H1 (cell line): ENCODE data around the gene PTX4.

Source experiments
- CREB1 ChIP-seq: IDR thresholded peaks from 2 replicates; pipeline ENCODE4 v1.6.1; 2012; ENCODE audit warnings: inconsistent platforms
- EP300 ChIP-seq, 2 experiments: IDR thresholded peaks; 1 replicate in 1 of 2; 2 replicates in 1 of 2; pipeline ENCODE4 v1.6.1; 2011 to 2012; ENCODE audit warnings: low read depth in 2 of 2, low read length in 2 of 2, mild to moderate bottlenecking in 2 of 2, borderline replicate concordance in 1 of 2, inconsistent platforms in 1 of 2, moderate library complexity in 1 of 2
- EZH2 ChIP-seq: fragments of 200-600 bp; sonication (generic); IDR thresholded peaks from 2 replicates; pipeline ENCODE4 v1.7.1; 2012; ENCODE audit warnings: low read depth, mild to moderate bottlenecking, moderate library complexity, low read length, inconsistent platforms; ENCODE audit not compliant: severe bottlenecking
- FOSL1 ChIP-seq: IDR thresholded peaks from 2 replicates; pipeline ENCODE4 v1.6.1; 2011; ENCODE audit warnings: mild to moderate bottlenecking, low read depth, low read length, moderate library complexity; ENCODE audit not compliant: insufficient read depth
- GABPA ChIP-seq: IDR thresholded peaks from 2 replicates; pipeline ENCODE4 v1.6.1; 2011; ENCODE audit warnings: mild to moderate bottlenecking, low read length, moderate library complexity, borderline replicate concordance; ENCODE audit not compliant: insufficient read depth
- KDM5A ChIP-seq: fragments of 200-600 bp; IDR thresholded peaks from 2 replicates; pipeline ENCODE4 v1.7.1; 2012; ENCODE audit warnings: mild to moderate bottlenecking, low read length, inconsistent platforms, mixed read lengths
- NRF1 ChIP-seq: IDR thresholded peaks from 2 replicates; pipeline ENCODE4 v1.6.1; 2011; ENCODE audit warnings: mild to moderate bottlenecking, low read depth, low read length, improper control_type of control experiment
- SIN3A ChIP-seq, 2 experiments: IDR thresholded peaks in 1 of 2; conservative IDR thresholded peaks in 1 of 2; 2 replicates each; pipeline ENCODE4 v1.6.1; 2011 to 2012; ENCODE audit warnings: low read length in 2 of 2, improper control_type of control experiment in 1 of 2, low read depth in 1 of 2, mild to moderate bottlenecking in 1 of 2
- SIX5 ChIP-seq: IDR thresholded peaks from 2 replicates; pipeline ENCODE4 v1.6.1; 2011; ENCODE audit warnings: mild to moderate bottlenecking, low read depth, low read length
- SUZ12 ChIP-seq: fragments of 200-600 bp; sonication (generic); IDR thresholded peaks from 2 replicates; pipeline ENCODE4 v1.6.1; 2012; ENCODE audit warnings: mild to moderate bottlenecking, inconsistent platforms, low read length, moderate library complexity, mixed read lengths
- TF ChIP-seq, protein P1 (sequence below), 3 experiments: IDR thresholded peaks; 1 replicate in 2 of 3; 2 replicates in 1 of 3; pipeline versions ENCODE4 v1.5.1 to v1.6.1; 2011; ENCODE audit warnings: low read length in 3 of 3, mild to moderate bottlenecking in 3 of 3, inconsistent platforms in 2 of 3, low read depth in 1 of 3, moderate library complexity in 1 of 3; ENCODE audit not compliant: insufficient read depth in 1 of 3; ENCODE audit errors: control extremely low read depth in 1 of 3

DNA sequence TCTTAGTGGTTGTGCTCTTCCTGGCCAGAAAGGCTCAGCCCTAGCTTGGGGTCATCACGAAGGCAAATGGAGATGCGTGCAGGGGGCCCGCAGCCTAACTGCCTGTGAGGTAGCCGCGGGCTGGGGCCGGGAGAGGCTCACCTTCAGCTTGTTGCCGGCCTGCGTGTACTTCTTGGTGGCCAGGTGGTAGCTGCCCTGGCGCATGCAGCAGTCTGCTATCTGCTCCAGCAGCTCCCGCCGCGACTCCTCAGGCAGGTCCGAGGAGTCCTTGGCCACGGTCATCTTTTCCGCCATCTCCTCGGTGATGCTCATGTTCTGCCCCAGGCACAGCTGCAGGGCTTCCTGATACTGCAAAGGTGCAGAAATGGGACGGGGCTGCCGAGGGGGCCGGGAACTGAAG is 31.7 kb upstream of the PTX4 start:
- TF ChIP-seq FOSL1 (no peak), EP300 (IDR thresholded peaks at IDR 0.05; ENCODE audit: borderline replicate concordance in 1 of 2, low read depth in 2 of 2, low read length in 2 of 2) (no peak), NRF1 (no peak), SUZ12 (no peak), GABPA (no peak), SIX5 (no peak), SIN3A (conservative IDR thresholded peaks at IDR 0.05 in 1 of 2, IDR thresholded peaks at IDR 0.05 in 1 of 2; ENCODE audit: low read depth in 1 of 2, low read length in 2 of 2) (no peak), KDM5A (no peak), EZH2 (no peak), CREB1 (no peak)
- TF ChIP-seq, protein P1, sequence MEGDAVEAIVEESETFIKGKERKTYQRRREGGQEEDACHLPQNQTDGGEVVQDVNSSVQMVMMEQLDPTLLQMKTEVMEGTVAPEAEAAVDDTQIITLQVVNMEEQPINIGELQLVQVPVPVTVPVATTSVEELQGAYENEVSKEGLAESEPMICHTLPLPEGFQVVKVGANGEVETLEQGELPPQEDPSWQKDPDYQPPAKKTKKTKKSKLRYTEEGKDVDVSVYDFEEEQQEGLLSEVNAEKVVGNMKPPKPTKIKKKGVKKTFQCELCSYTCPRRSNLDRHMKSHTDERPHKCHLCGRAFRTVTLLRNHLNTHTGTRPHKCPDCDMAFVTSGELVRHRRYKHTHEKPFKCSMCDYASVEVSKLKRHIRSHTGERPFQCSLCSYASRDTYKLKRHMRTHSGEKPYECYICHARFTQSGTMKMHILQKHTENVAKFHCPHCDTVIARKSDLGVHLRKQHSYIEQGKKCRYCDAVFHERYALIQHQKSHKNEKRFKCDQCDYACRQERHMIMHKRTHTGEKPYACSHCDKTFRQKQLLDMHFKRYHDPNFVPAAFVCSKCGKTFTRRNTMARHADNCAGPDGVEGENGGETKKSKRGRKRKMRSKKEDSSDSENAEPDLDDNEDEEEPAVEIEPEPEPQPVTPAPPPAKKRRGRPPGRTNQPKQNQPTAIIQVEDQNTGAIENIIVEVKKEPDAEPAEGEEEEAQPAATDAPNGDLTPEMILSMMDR (IDR thresholded peaks at IDR 0.05; ENCODE audit: control extremely low read depth in 1 of 3, insufficient read depth in 1 of 3, low read depth in 1 of 3, low read length in 3 of 3): no peak
